AG04450 (cell line): ENCODE results near the gene MYO7B. TPM values are rescaled to one million over a fixed set of nuclear protein-coding genes. Genes with fewer than 3 reads are reported as not detected.

Experiments used
- CTCF ChIA-PET: fragments of 300-600, 350-600 bp; formaldehyde crosslinking; extraction: SDS; loops from one replicate; lab custom pipeline; 2022; ENCODE audit warnings: antibody characterized with exemption, inconsistent platforms; lab: Charles Lee
- POLR2A ChIA-PET: fragments of 350-600 bp; formaldehyde crosslinking; extraction: SDS; loops from one replicate; lab custom pipeline; 2021; ENCODE audit warnings: antibody characterized with exemption, inconsistent platforms; lab: Yijun Ruan, JAX
- DNase-seq: peaks from one replicate; pipeline ENCODE4 v3.0.0-alpha.2; 2011; ENCODE audit warnings: low read depth, low spot score
- H3K27ac ChIP-seq: one replicate; pipeline ENCODE4 v1.5.1; 2012; ENCODE audit warnings: low read depth, low read length, control low read depth
- H3K27me3 ChIP-seq: one replicate; pipeline ENCODE4 v1.6.0; 2012; ENCODE audit warnings: low read length; ENCODE audit not compliant: control insufficient read depth, insufficient read depth
- H3K4me3 ChIP-seq: 2 replicates; pipeline ENCODE4 v1.5.1; 2011; ENCODE audit warnings: mild to moderate bottlenecking, low read depth, low read length, control low read depth
- H3K9me3 ChIP-seq: 2 replicates; pipeline ENCODE4 v1.5.1; 2012; ENCODE audit warnings: low read length; ENCODE audit not compliant: control insufficient read depth, insufficient read depth
- CTCF ChIP-seq: IDR thresholded peaks from 2 replicates; pipeline ENCODE4 v1.5.1; 2011; ENCODE audit warnings: low read depth, low read length, control low read depth, inconsistent platforms
- polyA plus RNA-seq: library from polyadenylated mRNA; depleted of rRNA; stranded (reverse); fragments of >200 nt; gene quantifications from 2 replicates; pipeline ENCODE4 v1.2.3, GENCODE V29; 2011

MYO7B gene
- polyA plus RNA-seq, 1 experiment: 0.02 TPM

GRCh38 chr2:127579231-127579630, 43.7 kb downstream of the MYO7B start:
- no peak for DNase-seq
- Histone ChIP-seq H3K27ac (no peak overlapping the region), H3K9me3 (no peaks in the 10 kb centered on the region; the same call in 1 of the 2 replicates), H3K27me3 (peaks cover 19% of the 10 kb centered on the region), H3K4me3 (no peak overlapping the region)
- no peak for TF ChIP-seq CTCF
- ChIA-PET CTCF (no interaction called here), POLR2A (no interaction called here)

- DNase-seq: no peak
- ChIA-PET POLR2A (no interaction called here), CTCF (interaction anchor here (0.6 to 2.0 kb wide), 2 partner anchors 11 to 106 kb away, joined by 3 to 5 read pairs; no protein-coding TSS in a partner anchor)
- no peak overlapping the region for H3K27ac ChIP-seq
- H3K27me3 ChIP-seq: peaks cover 19% of the 10 kb centered on the region
- H3K9me3 ChIP-seq: no peaks in the 10 kb centered on the region; the same call in 1 of the 2 replicates
- no peak overlapping the region for H3K4me3 ChIP-seq
- TF ChIP-seq CTCF: no peak
Measured at GRCh38 chr2:127580167-127581049, 44.9 kb downstream of the MYO7B start.

GRCh38 chr2:127581050-127581345, 45.5 kb downstream of the MYO7B start:
- no peaks in the 10 kb centered on the region; the same call in 1 of the 2 replicates for H3K9me3 ChIP-seq
- CTCF ChIA-PET: interaction anchor here (2.0 kb wide), 1 partner anchor 10 kb away, joined by 5 read pairs; no protein-coding TSS in a partner anchor
- no peak overlapping the region for H3K27ac ChIP-seq
- H3K27me3 ChIP-seq: peaks cover 21% of the 10 kb centered on the region
- no peak for TF ChIP-seq CTCF
- H3K4me3 ChIP-seq: no peak overlapping the region
- POLR2A ChIA-PET: no interaction called here
- no peak for DNase-seq

GRCh38 chr2:127581516-127582490, 46.3 kb downstream of the MYO7B start:
- H3K4me3 ChIP-seq: no peak overlapping the region
- ChIA-PET CTCF (interaction anchor here (2.0 kb wide), 1 partner anchor 9 kb away, joined by 5 read pairs; no protein-coding TSS in a partner anchor), POLR2A (no interaction called here)
- no peak for DNase-seq
- no peaks in the 10 kb centered on the region; the same call in 1 of the 2 replicates for H3K9me3 ChIP-seq
- no peak for TF ChIP-seq CTCF
- no peak overlapping the region for H3K27ac ChIP-seq
- peaks cover 21% of the 10 kb centered on the region for H3K27me3 ChIP-seq
